Fibroblast of the aortic adventitia (primary cell): Measurements from ENCODE around the gene DDX23. TPM values are rescaled to one million over a fixed set of nuclear protein-coding genes. Genes with fewer than 3 reads are reported as not detected.
A peak's percentile ranks its signal among the peaks of the same experiment; 100 is the strongest.

ENCODE experiments used
- DNase-seq: peaks from one replicate; pipeline ENCODE4 v3.0.0-alpha.2; 2010; ENCODE audit warnings: low read depth
- H3K4me3 ChIP-seq: 2 replicates; pipeline ENCODE4 v1.5.1; 2011; ENCODE audit warnings: low read depth, mild to moderate bottlenecking, control low read depth, low read length, moderate library complexity
- CTCF ChIP-seq: IDR thresholded peaks from 2 replicates; pipeline ENCODE4 v1.5.1; 2011; ENCODE audit warnings: mild to moderate bottlenecking, low read length, control low read depth, inconsistent platforms; ENCODE audit not compliant: insufficient read depth
- total RNA-seq: library from RNA; depleted of rRNA; stranded (reverse); fragments of >200 nt; gene quantifications from 2 replicates; pipeline ENCODE4 v1.2.3, GENCODE V29; 2012; ENCODE audit warnings: low replicate concordance

The DDX23 gene
- total RNA-seq, 1 donor: 54.1 TPM

- peak overlapping the region; percentile 77 for H3K4me3 ChIP-seq
- peak; percentile 5 for TF ChIP-seq CTCF
- DNase-seq: no peak
Observed at GRCh38 chr12:48818831-48819590, 33.0 kb downstream of the DDX23 start.

- peak; percentile 31 for DNase-seq
- no peak for TF ChIP-seq CTCF
Observed at GRCh38 chr12:48817873-48818830, 33.8 kb downstream of the DDX23 start, which contains the start of gene CACNB3. TSS of gene CACNB3 (plus strand) at chr12:48818496. CDS start at chr12:48818930, 434 bp downstream.

GRCh38 chr12:48816143-48816854 lies 35.7 kb downstream of the DDX23 start:
- DNase-seq: no peak
- peak overlapping the region; percentile 92 for H3K4me3 ChIP-seq
- no peak for TF ChIP-seq CTCF

More at GRCh38 chr12:48817873-48818830, 33.8 kb downstream of the DDX23 start, which contains the start of gene CACNB3:
- peak within 1 kb of the TSS; percentile 77 for H3K4me3 ChIP-seq

- peak overlapping the region; percentile 92 for H3K4me3 ChIP-seq
- DNase-seq: peak; percentile 82
- TF ChIP-seq CTCF: no peak
Observed at GRCh38 chr12:48815126-48816110, 36.5 kb downstream of the DDX23 start.

- peak; percentile 75 for DNase-seq
- H3K4me3 ChIP-seq: peak overlapping the region; percentile 92
- TF ChIP-seq CTCF: peak; percentile 89
Observed at GRCh38 chr12:48814262-48815125, 37.5 kb downstream of the DDX23 start.
